Suppressor macrophage treated with lipopolysaccharide for 4 hours (primary cell): ENCODE results near the gene NUP188.

Experiments used
- DNase-seq: peaks from one replicate; pipeline ENCODE4 v3.0.0-alpha.2; 2020

NUP188 gene

DNA sequence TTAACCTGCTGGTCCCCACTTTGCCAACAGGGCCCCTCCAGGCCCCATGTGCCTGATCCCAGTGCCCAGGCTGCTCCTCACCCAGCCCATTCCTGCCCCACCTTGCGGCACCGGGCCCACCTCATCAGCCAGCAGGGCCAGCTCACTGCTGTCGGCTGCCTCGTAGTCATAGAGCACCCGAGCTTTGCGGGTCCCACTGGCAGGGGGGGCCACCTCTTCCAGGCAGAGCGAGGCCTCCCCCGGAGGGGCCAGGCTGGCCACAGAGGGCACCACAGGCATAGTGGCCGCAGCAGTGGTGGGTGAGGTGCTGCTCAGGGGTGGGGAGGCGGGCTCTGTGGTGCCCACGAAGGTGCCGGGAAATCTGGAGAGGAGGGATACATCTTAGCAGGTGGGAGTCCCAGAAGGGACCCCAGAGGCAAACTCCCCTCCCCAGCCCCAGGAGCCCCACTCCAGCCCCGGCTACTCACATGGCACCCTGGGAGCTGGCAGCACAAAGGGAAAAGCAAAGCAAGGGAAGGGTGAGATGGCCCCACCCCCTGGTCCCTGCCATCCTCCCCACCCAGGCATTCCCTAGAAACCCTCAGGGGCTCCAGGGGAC, 61.6 kb downstream of the NUP188 start:
- DNase-seq = no peak

DNA sequence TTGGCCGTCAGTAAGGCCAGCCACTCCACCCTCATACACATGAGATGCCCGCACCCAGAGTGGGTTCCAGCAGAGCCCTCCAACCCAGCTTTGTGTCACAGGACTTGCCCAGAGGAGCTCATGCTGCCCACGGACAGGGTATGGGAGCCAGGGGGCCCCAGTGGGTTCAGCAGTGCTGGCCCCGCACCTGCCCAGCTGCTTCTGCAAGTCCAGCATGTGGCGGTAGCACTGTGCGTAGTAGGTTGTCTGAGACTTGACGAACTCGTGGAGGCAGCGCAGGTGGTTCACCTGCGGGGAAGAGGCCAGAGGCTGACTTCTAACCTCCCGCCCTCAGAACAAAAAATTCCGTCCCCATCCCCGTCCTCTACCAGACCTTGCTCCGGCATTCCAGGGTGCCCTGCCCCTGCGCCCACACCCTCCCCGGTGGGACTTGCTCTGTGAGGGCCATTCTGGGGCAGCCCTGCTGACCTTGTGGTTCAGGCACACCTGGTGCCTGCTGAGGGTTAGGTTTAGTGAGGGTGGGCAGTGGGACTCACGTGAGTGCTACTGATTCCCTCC, 62.2 kb downstream of the NUP188 start:
- DNase-seq = no peak

DNA sequence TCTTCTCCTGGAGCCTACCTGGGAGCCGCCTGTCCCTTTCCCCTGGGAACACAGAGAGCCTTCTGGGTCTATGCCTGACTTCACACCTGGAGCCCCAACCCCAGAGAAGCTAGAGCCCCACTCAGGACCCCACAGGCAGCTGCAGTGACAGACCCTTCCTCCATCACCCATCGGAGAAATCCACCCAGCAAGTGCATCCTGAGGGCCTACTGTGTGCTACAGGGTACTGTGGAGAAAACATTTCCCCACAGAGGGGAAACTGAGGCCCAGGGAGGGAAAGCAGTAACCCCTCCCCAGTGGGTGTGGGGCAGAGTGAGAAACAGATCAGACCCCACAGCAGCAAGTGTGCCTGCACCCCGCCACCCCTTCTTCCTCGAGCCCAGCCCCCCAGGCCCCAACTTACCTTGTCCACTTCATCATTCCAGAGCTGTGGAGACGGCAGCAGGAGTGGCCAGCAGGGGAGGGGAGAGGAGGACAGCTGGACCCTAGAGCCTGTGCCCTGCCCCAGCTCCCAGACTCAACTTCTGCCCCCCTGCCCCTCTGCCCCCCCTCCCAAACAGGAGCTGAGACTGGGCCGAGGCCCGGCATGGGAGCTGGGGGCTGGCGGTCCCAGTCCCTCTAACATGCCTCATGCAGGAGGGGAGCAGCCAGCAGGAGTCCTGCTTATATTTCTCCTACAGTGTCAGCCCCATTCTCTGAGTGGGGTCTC, 62.9 kb downstream of the NUP188 start:
- DNase-seq = no peak

DNA sequence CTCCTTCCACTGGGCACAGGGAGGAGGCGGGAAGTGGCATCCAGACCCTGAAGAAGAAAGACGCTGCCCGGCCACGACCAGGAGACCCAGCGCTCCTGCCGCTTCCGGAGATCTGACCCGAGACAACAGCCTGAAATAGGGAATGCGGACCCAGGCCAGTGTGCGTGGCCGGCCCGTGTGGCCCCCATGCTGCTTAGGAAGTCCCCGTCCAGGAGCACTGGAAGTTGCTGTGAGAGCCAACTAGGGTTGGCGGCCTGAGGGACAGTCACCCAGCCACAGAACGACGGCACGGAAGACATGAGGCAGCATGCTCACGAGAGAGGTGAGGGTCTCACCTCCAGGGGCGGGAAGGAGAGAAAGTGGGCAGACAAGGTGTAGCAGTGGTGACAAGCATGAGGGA, 63.7 kb downstream of the NUP188 start:
- no peak for DNase-seq

DNA sequence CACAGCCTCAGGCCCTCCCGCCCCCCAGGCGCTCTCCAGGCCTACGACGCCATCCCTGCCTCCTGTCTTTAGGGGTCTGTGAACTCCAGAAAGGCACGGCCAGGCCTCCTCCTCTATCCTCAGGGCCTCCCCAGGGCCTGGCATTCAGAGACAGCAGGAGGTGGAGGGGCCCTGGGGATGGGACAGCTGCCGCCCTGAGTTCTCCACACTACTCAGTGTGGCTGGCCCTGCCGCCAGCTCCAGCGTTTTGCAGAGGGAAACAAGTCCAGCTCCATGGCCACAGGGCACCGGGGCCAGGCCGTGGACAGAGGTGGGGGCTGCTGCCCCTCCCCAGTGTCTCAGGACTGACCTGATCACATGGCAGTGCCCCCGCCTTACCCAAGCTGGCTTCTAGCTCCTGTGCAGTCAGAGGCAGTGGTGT, 64.3 kb downstream of the NUP188 start:
- no peak for DNase-seq

DNA sequence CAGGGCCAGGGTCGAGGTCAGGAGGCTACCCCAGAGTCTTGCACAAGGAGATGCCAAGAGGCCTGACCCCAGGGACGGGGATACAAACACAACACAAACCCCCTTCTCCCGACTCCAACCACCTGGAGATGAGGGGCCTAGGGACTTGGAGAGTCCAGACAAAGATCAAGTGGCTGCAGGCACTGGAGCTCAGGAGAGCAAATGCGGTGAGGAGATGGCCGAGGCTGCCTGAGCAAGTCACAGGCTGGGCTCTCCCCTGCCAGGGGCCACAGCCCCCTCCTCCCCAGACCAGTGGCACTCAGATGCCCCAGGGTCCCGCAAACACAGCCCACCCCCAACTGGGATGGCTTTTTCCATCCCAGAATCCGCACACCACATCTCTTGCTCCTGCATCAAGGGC, 64.8 kb downstream of the NUP188 start:
- no peak for DNase-seq

DNA sequence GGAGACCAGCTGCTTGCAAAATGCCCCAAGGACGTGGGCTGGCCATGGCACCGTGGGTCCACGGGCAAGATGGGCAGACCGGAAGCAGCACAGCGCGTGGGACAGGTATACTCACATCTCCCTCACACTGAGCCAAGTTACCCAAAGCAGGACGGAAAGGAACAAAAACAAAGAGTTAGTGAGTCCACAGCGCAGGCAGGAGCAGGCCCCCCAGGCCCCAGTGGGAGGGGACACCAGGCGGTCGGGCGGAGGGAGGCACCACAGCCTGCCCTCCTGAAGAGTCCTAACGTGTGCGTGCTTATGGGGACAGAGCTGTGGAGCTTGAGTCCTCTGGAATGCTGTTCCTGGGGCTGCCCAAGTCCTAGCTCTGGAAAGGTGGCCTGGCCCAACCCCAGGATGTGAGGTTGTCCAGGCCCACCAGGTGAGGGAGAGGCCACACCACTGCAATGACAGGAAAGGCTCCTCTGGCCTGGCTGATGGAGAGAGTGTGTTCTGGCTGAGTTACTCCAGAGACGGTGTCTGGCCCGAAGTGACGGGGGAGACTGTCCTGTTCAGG, 65.5 kb downstream of the NUP188 start:
- DNase-seq = no peak

DNA sequence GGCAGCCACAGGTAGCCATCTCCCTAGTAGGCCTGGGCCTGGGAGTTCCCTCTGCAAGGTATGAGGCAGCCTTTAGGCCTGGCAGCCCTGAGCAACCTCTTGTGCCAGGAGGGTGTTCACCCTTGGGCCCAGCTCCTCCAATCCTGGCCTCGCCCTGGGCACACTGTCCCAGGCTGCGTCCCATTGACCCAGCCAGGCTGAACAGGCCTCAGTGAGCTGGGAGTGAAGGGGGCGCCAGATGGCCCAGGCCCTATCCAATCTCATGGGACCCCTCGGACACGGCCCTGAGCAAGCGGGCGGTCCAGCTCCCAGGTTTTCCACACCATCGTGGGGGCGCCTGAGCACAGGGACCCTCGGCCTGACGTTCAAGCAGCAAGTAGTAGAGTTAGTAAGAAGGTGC, 66.2 kb downstream of the NUP188 start:
- DNase-seq = no peak

DNA sequence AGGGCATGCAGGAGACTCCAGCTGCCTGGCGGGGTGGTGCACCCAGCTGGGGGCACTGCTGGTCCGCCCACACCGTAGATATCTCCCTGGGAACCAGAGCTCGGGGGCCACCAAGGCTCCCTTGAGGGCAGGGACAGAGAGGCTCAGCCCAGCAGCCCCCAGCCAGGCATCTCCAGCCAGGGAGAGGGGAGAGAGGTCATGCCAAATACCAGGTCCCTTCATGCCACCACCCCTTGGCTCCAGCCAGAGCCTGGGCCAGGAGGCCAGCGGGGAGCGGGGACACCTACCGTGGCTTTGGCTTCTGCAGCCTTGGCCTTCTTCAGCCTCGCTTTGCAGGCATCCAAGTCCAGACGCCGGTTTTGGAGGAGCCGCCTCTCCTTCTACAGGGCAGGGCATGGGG, 66.6 kb downstream of the NUP188 start:
- DNase-seq = no peak

DNA sequence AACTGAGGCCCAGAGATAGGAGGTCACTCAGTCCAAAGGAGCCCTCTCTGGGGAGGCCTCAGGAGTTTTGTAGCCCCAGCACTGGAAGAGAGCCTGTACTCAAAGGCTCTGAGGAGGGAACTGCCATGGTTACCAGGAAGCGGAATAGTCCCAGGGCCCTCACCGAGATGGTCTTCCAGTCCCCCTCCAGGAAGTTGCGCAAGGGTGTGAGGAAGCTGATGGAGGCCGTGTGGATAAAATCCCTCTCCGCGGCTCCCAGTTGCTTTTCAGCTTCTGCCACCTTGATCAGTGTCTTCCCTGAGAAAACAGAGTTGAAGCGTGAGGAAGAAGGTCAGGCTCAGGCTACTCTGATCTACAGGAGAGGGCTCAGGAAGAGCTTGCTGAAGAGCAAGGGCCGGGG, 67.1 kb downstream of the NUP188 start:
- DNase-seq = no peak

DNA sequence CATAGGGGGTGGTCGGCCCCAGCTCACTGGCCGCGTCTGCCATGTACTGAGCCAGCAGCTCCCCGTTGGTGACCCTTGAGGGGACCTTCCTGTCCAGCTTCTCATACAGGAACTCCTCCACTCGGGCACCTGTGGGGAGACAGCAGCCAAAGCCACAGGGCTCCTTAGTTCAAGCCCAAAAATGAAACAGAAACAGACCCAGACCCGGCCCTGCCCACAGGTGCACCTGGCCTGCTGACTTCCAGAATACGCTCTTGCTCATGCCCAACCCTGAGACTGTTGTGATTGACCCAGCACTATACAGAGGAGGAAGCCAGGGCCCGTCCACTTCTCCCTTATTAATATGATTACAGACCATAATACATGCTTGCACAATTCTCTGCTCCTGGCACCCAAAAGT, 73.6 kb downstream of the NUP188 start:
- DNase-seq = no peak

DNA sequence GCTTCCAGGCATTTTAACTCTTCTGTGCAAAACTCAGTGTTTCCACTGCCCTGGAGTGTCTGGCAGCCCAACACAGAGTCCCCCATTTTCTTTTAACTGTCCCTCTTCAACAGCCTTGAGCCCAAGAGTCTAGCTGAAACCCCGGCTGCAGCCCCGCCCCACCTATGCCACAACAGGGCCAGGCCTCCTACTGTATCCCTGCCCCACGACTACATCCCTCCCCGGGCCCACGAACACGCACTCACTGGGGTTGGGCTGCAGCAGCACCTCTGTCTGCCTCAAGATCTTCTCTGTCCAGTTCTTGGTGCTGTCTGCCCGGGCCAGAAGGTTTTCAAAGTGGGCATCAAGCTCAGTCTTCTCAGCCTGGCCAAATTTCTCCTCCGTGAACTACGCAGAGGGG, 74.5 kb downstream of the NUP188 start:
- no peak for DNase-seq

DNA sequence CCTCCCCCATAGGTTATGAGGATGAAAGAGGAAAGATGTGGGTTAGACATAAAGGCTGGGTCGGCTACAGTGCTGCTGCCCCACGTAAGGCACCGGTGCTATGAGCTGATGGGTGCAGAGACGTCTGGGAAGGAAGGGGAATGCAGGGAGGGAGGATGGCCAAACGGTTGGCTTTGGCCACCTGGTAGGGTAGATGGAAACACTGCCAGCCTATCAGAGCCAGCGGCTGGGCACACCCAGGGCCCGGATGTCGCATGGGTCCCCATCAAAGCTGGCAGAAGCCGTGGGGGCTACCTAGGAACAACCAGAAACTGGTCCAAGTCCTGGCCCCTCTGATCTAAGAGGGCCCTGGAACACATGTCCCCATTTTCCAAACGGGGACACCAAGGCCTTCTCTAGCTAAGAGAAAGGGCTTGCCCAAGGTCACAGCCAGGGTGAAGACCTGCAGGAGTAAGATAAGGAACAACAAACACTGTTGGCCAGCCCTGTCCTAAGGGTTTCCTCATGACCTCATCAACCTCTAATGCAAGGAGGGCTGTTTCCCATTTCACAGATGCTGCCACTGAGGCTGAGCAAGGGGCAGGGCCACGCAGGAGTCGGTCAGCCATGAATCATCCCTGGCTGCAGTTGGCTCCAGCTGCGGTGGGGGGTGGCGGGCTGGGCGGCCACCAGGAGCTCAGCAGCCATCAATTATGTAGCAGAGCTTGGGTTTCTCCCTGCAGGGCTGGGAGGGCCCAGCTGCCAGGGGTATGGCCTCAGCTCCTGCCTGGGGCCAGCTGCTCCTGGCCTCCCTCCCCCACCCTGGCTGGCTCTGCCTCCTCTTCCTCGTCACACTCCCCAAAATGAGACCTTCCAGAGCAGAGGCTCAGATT, 75.8 kb downstream of the NUP188 start:
- DNase-seq = no peak

DNA sequence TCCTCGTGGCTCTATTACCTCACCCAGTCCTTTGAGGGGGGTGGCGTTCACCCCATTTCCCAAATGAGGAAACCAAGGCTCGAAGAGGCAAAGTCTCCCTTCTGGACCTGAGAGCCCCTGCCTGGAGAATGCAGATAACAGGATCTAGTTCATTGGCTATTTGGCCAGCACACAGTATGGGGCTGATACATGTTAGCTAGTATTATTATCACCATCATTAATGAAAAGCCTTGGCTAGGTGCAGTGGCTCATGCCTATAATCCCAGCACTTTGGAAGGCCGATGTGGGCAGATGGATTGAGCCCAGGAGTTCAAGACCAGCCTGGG, 76.4 kb downstream of the NUP188 start:
- no peak for DNase-seq

DNA sequence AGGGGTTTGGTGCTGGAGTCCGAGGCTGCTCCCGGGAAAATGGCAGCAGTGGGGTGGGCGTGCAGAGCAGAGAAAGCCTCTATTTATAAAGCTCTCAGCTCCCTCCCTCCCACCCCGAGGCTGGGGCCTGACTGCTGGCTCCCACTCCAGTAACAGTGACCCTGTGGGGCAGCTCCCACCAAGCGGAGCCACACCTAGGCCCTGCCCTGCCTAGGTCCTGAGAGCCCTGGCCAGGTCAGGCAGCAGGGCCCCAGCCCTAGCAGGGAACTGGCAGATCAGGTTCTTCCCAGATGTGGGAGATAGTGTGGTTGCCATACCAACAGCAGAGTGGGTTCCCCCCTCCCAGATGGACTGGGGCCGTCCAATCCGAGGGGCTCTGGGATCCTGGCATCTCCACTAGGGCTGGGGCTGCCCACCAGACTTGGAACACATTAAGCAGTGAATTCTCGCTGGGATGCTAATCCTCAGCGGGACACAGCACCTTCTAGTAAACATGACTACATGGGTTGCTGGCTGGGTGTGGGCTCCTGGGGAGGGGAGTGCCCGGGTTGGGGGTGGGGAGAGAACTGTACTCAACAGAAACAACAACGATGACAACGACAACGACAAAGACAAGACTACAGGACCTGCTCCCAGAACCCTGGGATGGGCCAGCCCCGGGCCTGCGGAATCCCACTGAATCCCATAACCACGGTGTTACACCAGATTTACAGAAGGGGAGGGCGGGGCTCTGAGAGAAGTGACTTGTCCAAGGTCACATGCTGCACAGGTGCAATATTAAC, 79.1 kb downstream of the NUP188 start:
- DNase-seq = no peak

DNA sequence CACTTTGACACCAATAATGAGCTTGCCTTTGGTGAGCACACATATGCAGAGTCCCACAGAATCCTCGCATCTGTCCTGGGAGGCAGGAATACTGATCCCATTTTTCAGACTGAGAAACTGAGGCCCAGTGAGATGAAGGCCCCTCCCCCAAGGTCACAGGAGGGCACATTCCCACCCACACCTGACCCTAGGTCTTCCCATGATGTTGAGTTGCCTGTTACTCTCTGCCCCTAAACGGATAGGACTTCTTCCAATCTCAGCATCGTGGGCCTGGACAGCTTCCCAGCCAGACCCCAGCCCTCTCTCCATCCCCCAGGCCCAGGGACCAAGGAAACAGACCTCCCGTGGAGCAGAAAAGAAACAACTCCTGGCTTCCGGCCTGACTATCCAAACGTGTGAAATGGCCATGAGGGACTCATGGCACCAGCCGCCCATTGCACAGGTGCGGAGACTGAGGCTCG, 79.8 kb downstream of the NUP188 start:
- no peak for DNase-seq

DNA sequence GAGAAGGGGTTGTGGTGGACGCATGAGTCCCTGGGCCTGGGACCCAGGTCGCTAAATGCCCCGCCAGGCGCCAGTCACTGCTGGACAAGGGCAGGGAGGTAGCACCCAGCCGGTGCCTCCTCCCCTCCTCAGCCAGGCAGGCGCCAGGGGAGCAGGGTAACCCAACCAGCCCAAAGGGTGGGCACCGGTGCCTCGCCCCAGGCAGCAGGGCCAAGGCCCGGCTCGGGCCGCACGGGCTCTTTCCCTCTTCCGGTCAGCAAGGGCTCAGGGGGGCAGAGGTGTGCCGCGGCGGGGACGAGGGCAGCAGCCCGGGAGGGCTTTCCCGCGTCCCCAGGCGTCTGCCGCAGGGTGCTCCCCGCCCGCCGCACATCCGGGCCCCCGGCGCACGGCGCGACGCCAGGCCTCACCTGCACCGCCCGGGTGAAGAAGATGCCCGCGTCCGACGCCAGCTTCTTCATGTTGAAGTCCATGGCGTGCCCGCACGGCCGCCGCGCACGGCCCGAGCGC, 80.2 kb downstream of the NUP188 start:
- DNase-seq = no peak

DNA sequence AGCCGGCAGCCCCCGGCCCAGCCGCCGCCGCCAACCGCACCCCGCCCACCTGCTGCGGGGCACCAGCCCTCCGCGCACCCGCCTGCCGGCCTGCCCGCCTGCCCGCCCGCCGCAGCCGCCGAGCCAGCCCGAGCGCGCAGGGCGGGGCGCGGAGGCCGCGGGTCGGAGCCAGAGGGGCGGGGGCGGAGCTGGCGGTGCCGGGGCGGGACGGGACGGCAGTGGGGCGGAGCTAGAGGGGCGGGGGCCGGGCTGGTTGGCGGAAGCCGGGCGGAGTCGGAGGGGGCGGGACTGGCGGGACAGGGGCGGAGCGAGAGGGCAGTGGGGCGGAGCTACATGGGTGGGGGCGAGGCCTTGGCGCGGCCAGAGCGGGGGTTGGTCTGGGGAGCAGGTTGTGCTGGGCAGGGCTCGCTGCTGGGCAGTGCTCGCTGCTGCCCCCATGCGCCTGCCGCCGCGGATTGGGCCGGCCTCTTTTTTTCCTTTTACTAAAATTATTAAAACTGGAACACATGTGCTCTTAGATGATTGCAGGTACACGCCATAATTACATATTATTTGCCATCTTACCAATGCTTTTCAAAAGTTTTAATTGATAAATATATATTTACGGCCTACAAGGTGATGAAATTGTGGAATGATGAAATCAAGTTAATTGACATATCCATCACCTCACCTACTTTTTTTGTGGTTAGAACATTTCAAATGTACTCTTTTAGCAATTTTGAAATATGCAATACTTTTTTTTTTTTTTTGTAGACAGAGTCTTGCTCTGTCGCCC, 80.9 kb downstream of the NUP188 start, which contains the start of gene SH3GLB2:
Gene SH3GLB2, minus strand, starts transcription at position 140 of the 775 bp plus-strand sequence. CDS start 177 bp downstream, outside the sequence.
- DNase-seq = peak; percentile 99

DNA sequence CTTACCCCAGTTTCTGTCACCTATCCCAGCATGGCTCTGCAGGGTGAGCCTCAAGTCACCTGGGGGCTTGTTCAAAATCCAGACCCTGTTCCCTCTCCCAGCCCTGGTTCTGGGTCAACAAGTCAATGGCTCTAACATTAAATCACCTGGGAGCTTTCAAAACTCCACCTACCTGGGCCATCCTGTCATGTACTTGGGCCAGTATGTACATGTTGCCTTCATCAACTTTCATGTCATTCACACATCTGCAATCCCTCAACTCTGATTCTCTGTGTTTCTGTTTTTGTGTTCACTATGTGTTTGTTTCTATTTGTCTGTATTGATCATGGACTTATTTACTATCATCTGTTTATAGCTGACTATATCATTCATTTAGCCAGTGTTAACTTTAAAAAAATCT, 82.7 kb downstream of the NUP188 start:
- DNase-seq = no peak

DNA sequence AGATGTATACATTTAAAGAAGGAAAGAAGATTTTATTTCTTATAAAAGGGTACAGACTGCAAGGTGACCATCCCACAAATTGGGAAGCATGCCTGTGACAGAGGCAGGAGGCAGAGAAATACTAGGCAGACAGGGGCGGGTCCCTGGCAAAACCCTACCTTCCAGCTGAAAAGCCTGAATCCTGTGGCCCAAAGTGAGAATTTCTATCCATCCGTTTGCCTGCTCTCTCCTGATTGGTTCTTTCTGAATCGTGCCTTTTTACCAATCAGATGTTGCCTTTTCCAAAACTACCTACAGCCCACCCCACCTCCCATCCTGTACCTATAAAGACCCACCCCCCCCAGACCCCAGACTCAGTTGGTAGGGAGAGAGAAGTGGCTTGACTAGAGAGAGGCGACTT, 84.0 kb downstream of the NUP188 start:
- DNase-seq = no peak

DNA sequence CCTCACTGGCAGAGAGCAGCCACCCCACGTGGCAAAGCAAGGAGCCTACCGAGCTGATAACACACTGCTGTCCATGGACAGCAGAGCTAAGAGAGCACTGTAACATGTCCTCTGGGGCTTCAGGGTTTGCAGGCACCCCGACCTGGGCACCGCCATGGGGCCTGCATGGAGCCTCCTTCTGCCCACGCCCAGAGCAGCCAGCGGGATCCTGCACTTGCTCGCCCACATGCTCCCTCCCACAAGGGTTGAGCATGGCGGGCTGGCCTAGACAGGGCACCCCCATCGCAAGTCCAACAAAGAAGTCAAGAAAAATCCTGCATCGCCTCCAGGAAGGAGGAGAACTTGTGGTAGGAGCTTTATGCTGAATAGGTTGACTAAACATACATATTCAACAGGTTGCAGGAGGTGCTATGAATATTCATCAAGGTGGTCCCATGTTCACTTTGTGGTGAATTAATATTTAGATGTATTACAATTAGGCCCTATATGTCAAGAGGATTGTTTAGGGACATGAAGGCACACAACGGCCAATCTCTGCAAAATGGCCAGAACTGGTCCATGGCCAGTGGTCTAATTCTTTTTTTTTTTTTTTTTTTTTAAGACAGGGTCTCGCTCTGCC, 85.2 kb downstream of the NUP188 start:
- DNase-seq = no peak
